Renal pelvis (tissue), 12 donors: Measurements from ENCODE around the gene RHOB. TPM values are rescaled to one million over a fixed set of nuclear protein-coding genes. Genes with fewer than 3 reads are reported as not detected.
A peak's percentile ranks its signal among the peaks of the same experiment; 100 is the strongest.
"Not testable (repeated sequence)": the region's sequence is repeated elsewhere in the genome, so short reads cannot be mapped to it uniquely, and the experiment has no call there.

ENCODE experiments used
- DNase-seq: peaks from one replicate; pipeline ENCODE4 v3.0.0-alpha.2; 2013
- long read RNA-seq, 16 experiments: transcript quantifications; one replicate each; lab custom pipeline, GENCODE V29; 2026
- polyA plus RNA-seq, 3 donors: library from polyadenylated mRNA; unstranded; fragments of 120-200 nt; gene quantifications; one replicate each; pipeline ENCODE4 v1.2.1, GENCODE V29; 2013; ENCODE audit not compliant: insufficient read length in 3 of 3

Gene RHOB
- 10 to 100 TPM; 69.8 to 99.7 (median 90.9) TPM for polyA plus RNA-seq
- long read RNA-seq, donor 1, transcript RHOB-201 (1 exons, 2,372 nt): major isoform, 130 of 130 reads
- long read RNA-seq, donor 1, partial matches to known transcripts: 0 of 130 reads
- long read RNA-seq, donor 1, other reads (novel, unspliced or antisense): 0 of 130 reads
- long read RNA-seq, donor 2, transcript RHOB-201 (1 exons, 2,372 nt): major isoform, 124 of 124 reads
- long read RNA-seq, donor 2, partial matches to known transcripts: 0 of 124 reads
- long read RNA-seq, donor 2, other reads (novel, unspliced or antisense): 0 of 124 reads
- long read RNA-seq, donor 3, transcript RHOB-201 (1 exons, 2,372 nt): major isoform, 144 of 144 reads
- long read RNA-seq, donor 3, partial matches to known transcripts: 0 of 144 reads
- long read RNA-seq, donor 3, other reads (novel, unspliced or antisense): 0 of 144 reads
- long read RNA-seq, donor 4, transcript RHOB-201 (1 exons, 2,372 nt): major isoform, 152 of 152 reads
- long read RNA-seq, donor 4, partial matches to known transcripts: 0 of 152 reads
- long read RNA-seq, donor 4, other reads (novel, unspliced or antisense): 0 of 152 reads
- long read RNA-seq, donor 5, transcript RHOB-201 (1 exons, 2,372 nt): major isoform, 56 of 56 reads
- long read RNA-seq, donor 5, partial matches to known transcripts: 0 of 56 reads
- long read RNA-seq, donor 5, other reads (novel, unspliced or antisense): 0 of 56 reads
- long read RNA-seq, donor 6, transcript RHOB-201 (1 exons, 2,372 nt): major isoform, 82 of 82 reads
- long read RNA-seq, donor 6, partial matches to known transcripts: 0 of 82 reads
- long read RNA-seq, donor 6, other reads (novel, unspliced or antisense): 0 of 82 reads
- long read RNA-seq, donor 7, transcript RHOB-201 (1 exons, 2,372 nt): major isoform, 150 of 150 reads
- long read RNA-seq, donor 7, partial matches to known transcripts: 0 of 150 reads
- long read RNA-seq, donor 7, other reads (novel, unspliced or antisense): 0 of 150 reads
- long read RNA-seq, donor 8, transcript RHOB-201 (1 exons, 2,372 nt): major isoform, 332 of 332 reads
- long read RNA-seq, donor 8, partial matches to known transcripts: 0 of 332 reads
- long read RNA-seq, donor 8, other reads (novel, unspliced or antisense): 0 of 332 reads
- long read RNA-seq, donor 9, transcript RHOB-201 (1 exons, 2,372 nt): major isoform, 211 of 211 reads
- long read RNA-seq, donor 9, partial matches to known transcripts: 0 of 211 reads
- long read RNA-seq, donor 9, other reads (novel, unspliced or antisense): 0 of 211 reads
- long read RNA-seq, donor 10, transcript RHOB-201 (1 exons, 2,372 nt): major isoform, 103 of 103 reads
- long read RNA-seq, donor 10, partial matches to known transcripts: 0 of 103 reads
- long read RNA-seq, donor 10, other reads (novel, unspliced or antisense): 0 of 103 reads
- long read RNA-seq, donor 11, transcript RHOB-201 (1 exons, 2,372 nt): major isoform, 78 of 78 reads
- long read RNA-seq, donor 11, partial matches to known transcripts: 0 of 78 reads
- long read RNA-seq, donor 11, other reads (novel, unspliced or antisense): 0 of 78 reads
- long read RNA-seq, donor 12, transcript RHOB-201 (1 exons, 2,372 nt): major isoform, 130 of 130 reads
- long read RNA-seq, donor 12, partial matches to known transcripts: 0 of 130 reads
- long read RNA-seq, donor 12, other reads (novel, unspliced or antisense): 0 of 130 reads
- long read RNA-seq, donor 13, transcript RHOB-201 (1 exons, 2,372 nt): major isoform, 76 of 76 reads
- long read RNA-seq, donor 13, partial matches to known transcripts: 0 of 76 reads
- long read RNA-seq, donor 13, other reads (novel, unspliced or antisense): 0 of 76 reads
- long read RNA-seq, donor 14: 0 reads
- long read RNA-seq, donor 15, transcript RHOB-201 (1 exons, 2,372 nt): major isoform, 203 of 203 reads
- long read RNA-seq, donor 15, partial matches to known transcripts: 0 of 203 reads
- long read RNA-seq, donor 15, other reads (novel, unspliced or antisense): 0 of 203 reads
- long read RNA-seq, donor 16, transcript RHOB-201 (1 exons, 2,372 nt): major isoform, 145 of 145 reads
- long read RNA-seq, donor 16, partial matches to known transcripts: 0 of 145 reads
- long read RNA-seq, donor 16, other reads (novel, unspliced or antisense): 0 of 145 reads

DNA sequence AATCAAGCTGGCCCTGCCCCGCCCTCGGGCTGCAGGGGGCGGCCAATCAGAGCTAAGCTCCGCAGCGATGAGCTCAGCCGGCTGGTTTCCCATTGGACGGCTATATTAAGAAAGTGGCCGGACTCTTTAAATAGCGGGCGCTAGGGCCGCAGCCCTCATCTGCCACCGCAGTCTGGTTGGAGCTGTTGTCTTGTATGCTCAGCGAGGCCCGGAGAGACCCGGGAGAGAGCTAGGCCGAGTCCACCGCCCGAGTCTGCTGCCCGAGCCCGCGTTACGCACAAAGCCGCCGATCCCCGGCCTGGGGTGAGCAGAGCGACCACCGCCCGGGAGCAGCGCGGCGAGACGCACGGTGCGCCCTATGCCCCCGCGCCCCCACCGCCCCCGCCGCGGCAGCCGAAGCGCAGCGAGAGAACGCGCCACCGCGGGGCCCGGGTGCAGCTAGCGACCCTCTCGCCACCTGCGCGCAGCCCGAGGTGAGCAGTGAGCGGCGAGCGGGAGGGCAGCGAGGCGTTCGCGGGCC is at the start of gene RHOB:
TSS of gene RHOB (plus strand) at position 158 of the 520 bp plus-strand sequence. CDS start 392 bp downstream, outside the sequence.
- peak; percentile 98 for DNase-seq

DNA sequence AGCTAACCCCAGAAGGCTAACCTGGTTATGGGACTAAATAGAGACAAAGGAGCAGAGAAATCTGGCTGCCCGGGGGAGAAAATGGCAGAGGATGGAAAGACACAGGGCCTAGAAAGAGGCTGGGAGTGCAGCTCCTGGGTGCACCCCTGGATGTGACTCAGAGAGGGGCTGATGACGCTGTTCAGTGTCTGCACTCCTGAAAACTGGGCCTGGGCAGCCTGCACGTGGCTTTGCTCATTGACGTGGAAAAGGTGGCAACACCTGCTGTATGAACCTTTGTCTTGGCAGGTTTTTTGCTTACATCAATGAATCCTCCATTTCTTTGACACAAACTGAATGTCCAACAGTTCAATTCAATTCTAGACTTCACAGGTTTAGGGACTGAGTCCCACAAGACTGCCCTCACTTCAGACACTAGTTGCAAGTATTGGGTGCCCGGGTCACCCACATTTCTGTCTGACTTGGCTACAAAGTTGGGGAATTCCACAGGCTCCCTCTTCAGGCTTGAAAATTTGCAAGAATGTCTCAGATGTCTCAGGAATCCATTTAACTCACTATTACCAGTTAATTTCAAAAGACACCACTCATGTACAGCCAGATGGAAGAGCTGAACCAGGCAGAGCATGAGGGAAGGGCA is 48.9 kb upstream of the RHOB start:
- DNase-seq: no peak

DNA sequence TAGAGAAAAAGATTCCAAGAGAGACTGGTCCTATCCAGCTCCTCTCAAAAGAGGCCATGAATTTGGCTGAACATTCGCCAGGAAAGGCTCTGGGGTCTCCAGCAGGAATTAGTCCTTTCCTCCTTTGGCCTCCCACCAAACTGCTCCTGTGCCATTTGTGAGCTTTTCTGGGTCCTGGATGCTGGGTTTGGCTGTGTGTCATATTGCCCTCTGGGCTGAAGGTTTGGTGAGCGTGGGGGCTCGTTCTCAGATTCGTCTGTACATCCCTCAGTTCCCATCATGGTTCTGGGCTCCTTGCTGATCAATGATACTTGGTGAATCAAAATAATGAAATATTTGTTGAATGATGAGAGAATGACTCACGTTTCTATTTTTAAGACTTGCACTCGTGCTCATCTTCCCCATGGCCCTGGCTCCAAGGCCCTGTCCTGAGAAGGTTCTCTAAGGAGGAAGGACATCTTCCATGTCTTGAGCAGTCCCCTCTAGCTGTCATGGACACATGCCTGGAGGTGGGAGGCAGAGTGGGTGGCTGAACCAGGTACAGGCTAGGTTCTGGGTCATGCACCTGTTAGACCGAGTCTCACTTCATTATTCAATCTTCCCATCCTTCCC is 47.8 kb upstream of the RHOB start:
- DNase-seq: no peak

- no peak for DNase-seq
Measured at GRCh38 chr2:20400306-20400705, 46.6 kb upstream of the RHOB start.

- no peak for DNase-seq
Measured at GRCh38 chr2:20400787-20401488, 45.9 kb upstream of the RHOB start.

DNA sequence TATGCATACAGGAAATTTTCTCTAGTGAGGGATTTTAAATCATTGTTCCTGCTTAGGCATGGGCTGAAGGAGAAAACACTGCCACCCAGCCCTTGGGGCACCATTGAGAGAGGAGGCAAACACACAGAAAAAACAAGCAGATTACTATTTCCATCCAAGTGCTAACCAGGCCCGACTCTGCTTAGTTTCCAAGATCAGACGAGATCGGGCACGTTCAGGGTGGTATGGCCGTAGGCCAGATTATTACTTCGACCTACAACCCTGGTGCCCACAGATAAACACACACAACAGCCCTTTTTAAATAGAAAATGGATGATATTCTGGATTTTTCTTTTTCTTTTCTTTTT is 45.4 kb upstream of the RHOB start:
- no peak for DNase-seq

GRCh38 chr2:20403774-20404312 is 43.0 kb upstream of the RHOB start:
- no peak for DNase-seq

- no peak for DNase-seq
Measured at GRCh38 chr2:20404950-20405349, 41.9 kb upstream of the RHOB start.

- no peak for DNase-seq
Measured at GRCh38 chr2:20409039-20409438, 37.8 kb upstream of the RHOB start.

DNA sequence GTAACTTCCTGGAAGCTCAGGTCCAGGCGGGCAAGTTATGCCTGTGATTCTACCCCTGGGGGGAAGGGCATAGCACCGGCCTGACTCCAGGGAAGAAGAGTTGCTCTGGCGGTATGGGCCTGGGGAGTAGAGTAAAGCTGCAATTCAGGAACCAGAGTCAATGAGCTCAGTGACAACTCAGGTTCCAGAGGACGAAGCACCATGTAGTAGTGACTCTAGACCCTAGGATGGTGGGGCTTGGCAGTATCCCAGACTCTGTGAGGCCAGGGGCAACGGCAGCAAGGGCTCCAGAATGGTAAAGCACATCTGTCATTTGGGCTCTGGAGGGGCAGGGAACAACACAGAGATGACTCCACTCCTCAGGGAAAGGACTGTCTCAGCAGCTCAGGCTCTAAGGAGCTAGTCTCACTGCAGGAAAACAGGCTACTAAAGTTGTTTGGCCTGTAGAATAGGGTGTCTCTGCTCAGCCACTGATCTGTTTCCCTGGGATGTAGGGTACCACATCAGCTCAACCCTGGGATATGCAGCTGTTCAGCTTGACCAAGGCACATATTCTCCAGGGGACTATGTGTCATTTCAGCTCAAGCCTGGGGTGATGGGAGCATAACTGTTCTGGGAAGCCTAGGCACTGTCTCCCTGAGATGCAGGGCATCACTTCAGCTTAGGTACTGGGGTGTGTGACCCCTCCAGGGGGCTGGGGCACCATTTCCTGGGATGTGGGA is 36.2 kb upstream of the RHOB start:
- no peak for DNase-seq

- no peak for DNase-seq
Measured at GRCh38 chr2:20411361-20411894, 35.4 kb upstream of the RHOB start.

GRCh38 chr2:20414806-20415205 is 32.1 kb upstream of the RHOB start:
- DNase-seq: no peak

GRCh38 chr2:20415511-20415918 is 31.4 kb upstream of the RHOB start:
- DNase-seq: no peak

- DNase-seq: no peak
Measured at GRCh38 chr2:20416723-20417122, 30.2 kb upstream of the RHOB start.

DNA sequence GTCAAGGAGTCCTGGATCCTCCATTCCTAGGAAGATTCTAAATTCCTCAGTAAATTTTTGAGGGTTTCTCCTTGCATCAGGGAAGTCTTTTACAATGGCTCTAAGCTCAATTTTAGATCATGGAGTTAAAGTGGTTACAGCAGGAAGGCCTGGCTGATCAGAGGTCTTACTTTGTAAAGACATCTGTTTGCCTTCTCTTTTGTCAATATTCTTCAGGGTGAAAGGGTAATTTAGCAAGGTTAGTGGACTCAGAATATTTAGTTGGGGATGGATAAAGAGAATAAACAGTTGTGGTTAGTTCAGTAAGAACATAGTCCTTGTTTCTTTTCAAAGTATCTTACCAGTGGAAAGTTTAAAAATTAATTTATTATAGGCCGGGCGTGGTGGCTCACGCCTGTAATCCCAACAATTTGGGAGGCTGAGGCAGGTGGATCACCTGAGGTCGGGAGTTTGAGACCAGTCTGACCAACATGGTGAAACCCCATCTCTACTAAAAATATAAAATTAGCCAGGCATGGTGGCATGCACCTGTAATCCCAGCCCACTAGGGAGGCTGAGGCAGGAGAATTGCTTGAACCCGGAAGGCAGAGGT is 29.5 kb upstream of the RHOB start:
- DNase-seq: not testable (repeated sequence)

DNA sequence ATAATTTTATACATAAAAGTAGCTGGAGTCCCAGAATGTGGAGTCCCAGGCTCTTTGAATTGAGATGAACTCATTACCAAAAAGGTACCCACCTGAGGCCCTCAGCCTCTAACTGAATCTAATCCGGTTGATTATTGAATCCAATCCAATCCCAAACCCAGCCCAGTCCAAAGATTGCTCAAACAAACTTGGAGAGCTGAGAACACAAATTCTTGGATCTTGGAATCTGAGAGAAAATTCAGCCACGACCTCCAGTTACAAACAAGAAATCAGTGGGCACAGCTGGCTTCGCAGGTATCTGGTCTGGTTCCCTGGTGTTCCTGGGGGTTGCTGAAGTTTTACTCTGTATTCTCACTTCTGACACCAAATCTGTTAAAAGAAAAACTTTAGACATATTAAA is 28.4 kb upstream of the RHOB start:
- DNase-seq: no peak
